ENCODE measurements around the gene KPNA3.
A peak's percentile ranks its signal among the peaks of the same experiment; 100 is the strongest.

The KPNA3 gene

GRCh38 chr13:49676581-49677298 is 115.7 kb downstream of the KPNA3 start:
- no peak for DNase-seq (ENCODE audit: extremely low spot score)
- no peak for TF ChIP-seq CTCF (IDR thresholded peaks at IDR 0.05; ENCODE audit: control extremely low read depth, extremely low read depth, low read depth, missing control alignments)
- ChIA-PET POLR2A (no interaction called here), CTCF (interaction anchor here (1.2 to 1.4 kb wide), 2 partner anchors 12 to 259 kb away, joined by 3 read pairs; partner anchors contain the start of gene SPRYD7)

- no peak for DNase-seq (ENCODE audit: extremely low spot score)
- ChIA-PET CTCF (interaction anchor here (0.7 to 2.0 kb wide), 10 partner anchors 9 to 1399 kb away, joined by 3 to 7 read pairs (median 3); partner anchors contain the start of gene EBPL), POLR2A (no interaction called here)
- TF ChIP-seq CTCF (IDR thresholded peaks at IDR 0.05; ENCODE audit: control extremely low read depth, extremely low read depth, low read depth, missing control alignments), result no peak
Measured at GRCh38 chr13:49670828-49671227, 121.7 kb downstream of the KPNA3 start.

GRCh38 chr13:49669735-49670309 is 122.7 kb downstream of the KPNA3 start:
- ChIA-PET CTCF (interaction anchor here (0.7 to 2.0 kb wide), 8 partner anchors 10 to 1400 kb away, joined by 3 to 7 read pairs (median 3); partner anchors contain the start of gene EBPL), POLR2A (no interaction called here)
- peak; percentile 46 for TF ChIP-seq CTCF (IDR thresholded peaks at IDR 0.05; ENCODE audit: control extremely low read depth, extremely low read depth, low read depth, missing control alignments)
- peak; percentile 36 for DNase-seq (ENCODE audit: extremely low spot score)

GRCh38 chr13:49667773-49668172 is 124.7 kb downstream of the KPNA3 start:
- POLR2A ChIA-PET, result no interaction called here
- DNase-seq (ENCODE audit: extremely low spot score), result no peak
- no peak for TF ChIP-seq CTCF (IDR thresholded peaks at IDR 0.05; ENCODE audit: control extremely low read depth, extremely low read depth, low read depth, missing control alignments)
- CTCF ChIA-PET, result interaction anchor here (1.4 kb wide), 1 partner anchor 14 kb away, joined by 3 read pairs; no protein-coding TSS in a partner anchor

GRCh38 chr13:49664606-49665005 is 127.9 kb downstream of the KPNA3 start:
- CTCF ChIA-PET, result interaction anchor here (1.2 kb wide), 1 partner anchor 21 kb away, joined by 3 read pairs; no protein-coding TSS in a partner anchor
- TF ChIP-seq CTCF (IDR thresholded peaks at IDR 0.05; ENCODE audit: control extremely low read depth, extremely low read depth, low read depth, missing control alignments), result no peak
- DNase-seq (ENCODE audit: extremely low spot score), result no peak
- POLR2A ChIA-PET, result no interaction called here

- ChIA-PET CTCF (no interaction called here), POLR2A (no interaction called here)
- no peak for DNase-seq (ENCODE audit: extremely low spot score)
- TF ChIP-seq CTCF (IDR thresholded peaks at IDR 0.05; ENCODE audit: control extremely low read depth, extremely low read depth, low read depth, missing control alignments), result no peak
Measured at GRCh38 chr13:49657241-49657641, 135.2 kb downstream of the KPNA3 start.
